ENCODE data around the gene MACROD2.

MACROD2 gene

DNA sequence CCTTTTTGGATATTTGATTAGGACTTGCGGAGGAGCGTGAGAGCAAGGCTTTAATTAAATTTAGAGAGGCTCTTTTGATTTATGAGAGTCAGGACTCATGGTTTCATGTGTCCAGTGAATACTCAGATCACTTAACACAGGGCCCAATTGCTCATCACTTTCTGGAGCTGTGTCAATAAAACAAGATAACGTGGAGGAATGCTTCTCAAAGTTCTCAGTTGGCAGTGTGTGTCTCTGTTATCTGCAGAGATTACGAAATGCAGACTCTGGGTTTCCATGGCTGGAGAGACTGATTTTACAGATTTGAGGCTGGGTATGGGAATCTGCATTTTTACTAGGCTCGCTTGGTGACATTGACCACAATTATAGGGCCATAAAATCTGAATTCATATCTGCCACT lies 677.8 kb downstream of the MACROD2 start:
- no peak for DNase-seq

DNA sequence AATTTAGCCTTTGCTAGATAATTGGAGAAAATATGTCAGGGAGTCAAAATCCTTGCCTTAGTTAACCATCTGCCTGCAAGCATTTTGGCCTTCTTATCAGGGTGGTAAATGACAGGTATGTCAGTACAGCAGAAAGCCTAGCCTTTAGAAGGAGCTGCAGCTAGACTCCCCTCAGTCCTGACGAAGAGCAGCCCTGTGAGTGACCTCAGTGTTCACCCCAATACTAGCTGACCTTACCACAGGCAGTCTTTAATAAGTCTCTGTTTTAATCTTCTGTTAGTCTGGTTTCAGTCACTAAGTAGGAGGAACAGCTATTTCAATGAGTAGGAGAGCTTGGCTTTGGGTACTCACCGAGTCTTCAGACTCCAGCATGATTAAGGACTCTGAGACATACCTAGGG lies 682.1 kb downstream of the MACROD2 start:
- DNase-seq, result no peak

DNA sequence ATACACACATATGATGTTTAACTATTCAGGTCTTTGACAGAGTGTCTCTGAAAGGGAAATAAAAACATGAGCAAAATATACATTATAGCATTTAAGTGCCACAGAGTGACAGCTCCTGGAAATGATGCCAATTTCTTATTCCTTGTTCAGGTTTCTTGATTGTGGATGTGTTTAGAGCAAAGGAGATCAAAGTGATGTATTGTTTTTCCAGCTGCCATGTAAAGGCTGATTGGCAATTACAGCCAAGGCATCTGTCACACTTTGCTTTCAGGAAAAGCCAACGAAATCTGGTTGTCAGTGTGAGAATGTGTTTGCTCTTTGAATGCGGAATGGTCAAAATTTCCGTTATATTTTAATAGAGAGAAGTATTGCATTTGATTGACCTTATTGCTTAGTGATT lies 689.9 kb downstream of the MACROD2 start:
- DNase-seq, result no peak

DNA sequence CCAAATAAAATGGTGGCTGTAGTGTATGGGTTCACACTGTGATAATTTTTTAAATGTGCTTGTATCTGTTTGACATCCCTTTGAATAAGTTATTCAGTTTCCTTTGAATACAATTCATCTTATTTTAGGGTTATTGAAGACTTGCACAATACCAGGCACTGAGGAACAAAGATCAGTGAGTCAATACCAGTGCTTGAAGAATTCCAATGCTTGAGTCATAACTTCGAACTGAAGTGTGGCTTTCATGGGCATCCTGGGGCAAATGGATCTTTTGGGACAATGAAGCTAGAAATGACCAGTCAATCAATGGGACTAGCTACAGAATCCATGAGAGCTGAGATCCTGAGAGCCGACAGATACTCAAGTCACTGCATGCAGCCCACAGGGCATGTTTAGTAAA lies 692.0 kb downstream of the MACROD2 start:
- DNase-seq, result no peak

DNA sequence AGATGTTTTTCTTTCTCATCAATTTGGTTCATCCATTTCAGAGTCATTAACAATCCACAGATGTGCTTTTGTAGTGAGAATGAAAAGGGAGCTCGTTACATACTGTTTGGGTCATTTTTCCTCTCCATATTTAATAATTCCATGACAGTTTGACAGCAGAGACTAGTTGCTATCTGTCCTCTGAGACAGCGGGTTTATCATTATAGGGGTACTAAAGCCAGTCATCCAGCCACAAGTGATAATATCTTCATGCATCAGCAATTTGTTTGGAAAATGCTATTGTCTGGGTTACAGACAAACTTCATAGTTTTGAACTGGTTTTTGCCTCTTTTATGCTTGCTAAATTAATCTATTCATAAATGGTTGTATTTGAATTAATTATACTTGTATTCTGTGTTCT lies 692.7 kb downstream of the MACROD2 start:
- no peak for DNase-seq

DNA sequence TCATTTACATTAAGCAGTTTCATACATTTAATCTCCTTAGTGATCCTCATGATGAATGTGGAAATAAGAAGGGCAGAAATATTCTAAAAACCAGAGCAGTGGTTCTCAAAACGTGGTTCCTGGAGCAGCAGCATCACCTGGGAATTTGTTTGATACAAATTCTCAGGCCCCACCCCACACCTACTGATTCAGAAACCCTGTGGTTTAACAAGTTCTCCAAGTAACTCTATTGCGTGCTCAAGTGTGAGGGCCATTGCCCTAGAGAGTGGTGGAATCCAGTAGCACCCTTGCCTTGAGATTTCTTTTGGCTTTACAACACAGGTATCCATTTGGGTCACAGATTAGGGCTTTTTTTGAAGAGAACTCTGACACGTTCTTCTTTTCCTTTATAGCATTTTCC lies 696.7 kb downstream of the MACROD2 start:
- no peak for DNase-seq

DNA sequence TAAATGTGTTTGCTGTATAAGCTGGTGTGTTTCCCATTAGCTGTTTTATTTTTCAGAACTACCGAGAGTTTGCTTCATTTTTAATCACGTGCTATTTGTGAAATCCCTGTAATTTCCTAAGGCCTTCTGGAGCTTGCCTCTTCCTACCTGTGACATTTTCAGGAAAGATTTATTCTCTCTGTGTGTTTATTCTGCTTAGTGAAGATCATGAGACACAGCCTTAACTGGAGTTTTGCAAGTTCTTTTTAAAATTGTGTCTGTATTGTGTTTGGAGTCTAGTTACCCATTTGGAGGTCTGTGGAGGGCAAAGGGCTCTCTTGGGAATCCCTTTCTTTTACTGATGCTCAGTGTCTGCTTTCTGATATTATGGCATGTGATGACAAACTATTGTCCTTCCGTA lies 701.2 kb downstream of the MACROD2 start:
- DNase-seq, result no peak

DNA sequence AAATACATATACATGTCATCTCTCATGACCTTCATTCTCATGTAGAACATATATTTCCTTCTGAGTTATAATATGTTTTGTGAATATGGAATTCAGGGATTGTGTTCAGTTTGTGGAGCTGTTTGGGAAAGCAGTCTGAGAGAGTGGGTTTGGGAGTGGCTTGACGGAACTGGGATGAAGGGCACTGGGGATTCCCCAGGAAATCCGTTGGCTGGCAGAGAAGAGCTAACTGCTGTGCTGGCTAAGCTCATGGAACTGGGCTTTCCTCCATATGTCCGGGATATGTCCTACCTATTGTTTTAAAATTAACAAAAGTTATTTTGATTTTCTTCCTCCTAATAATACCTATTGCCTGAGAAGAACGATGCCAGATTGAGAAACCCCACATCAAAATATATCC lies 701.6 kb downstream of the MACROD2 start:
- DNase-seq, result no peak

DNA sequence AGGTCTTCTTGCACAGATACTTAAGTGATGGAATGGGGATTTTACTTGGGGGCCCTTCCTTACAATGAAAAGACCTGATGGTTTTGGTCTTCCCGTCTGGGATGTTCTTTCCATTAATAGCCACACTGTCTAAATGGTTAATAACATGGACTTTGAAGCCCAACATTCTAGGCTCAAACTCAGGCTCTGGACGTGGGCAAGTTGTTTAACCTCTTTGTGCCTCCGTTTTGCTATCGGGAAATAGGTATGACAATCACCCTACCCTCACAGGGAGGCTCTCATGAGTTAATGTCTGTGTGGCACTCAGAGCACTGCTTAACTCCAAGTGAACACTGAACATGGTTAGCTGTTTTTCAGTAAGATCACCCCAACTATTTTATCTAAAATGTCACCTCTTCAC lies 702.8 kb downstream of the MACROD2 start:
- DNase-seq, result no peak

DNA sequence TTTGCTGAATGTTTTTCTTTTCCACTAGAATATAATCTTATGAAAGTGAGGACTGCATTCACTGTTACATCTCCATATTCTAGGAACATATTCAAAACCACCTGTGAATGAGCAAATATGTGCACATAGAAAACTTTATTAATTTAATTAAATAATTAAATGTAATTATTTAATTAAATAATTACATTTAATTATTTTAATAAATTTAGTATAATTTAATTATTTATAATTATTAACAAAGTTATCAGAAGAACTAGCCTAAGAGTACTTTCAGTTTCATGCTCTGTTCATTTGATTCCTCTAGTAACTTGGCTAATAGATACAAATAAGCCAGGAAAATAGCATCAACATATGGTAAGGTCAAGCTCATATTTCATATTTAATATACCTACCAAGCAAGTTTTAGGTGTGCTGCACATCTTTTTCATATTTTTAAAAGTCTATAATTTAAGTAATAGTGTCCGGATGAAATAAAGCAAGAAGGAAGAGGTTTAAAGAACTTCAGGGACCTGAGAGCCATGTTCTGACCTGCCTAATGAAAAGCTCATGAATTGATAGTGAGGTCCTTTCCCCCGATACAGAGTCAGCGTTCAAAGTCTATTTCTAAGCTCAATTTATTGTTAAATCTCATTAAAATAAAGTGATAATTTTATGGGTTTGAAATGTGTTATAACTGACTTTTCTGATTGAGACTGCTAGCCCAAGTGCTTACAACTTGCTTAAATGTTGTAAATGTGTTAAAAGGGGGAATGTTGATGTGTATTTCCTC lies 703.5 kb downstream of the MACROD2 start:
- no peak for DNase-seq

DNA sequence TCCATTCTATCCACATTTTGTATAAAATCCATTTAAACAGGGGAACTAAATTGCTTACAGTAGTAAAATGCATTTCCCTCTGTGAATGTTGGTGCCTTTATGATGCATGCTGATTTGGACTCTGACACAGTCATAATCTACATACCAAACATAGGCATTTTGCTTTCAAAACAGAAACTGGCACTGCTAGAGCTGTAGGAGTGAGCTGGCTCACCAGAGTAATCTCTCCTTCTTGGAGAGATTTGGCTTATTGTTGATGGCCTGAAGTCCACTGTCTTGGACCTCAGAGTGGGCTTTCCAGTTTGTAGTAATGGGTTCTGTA lies 705.3 kb downstream of the MACROD2 start:
- DNase-seq, result no peak

DNA sequence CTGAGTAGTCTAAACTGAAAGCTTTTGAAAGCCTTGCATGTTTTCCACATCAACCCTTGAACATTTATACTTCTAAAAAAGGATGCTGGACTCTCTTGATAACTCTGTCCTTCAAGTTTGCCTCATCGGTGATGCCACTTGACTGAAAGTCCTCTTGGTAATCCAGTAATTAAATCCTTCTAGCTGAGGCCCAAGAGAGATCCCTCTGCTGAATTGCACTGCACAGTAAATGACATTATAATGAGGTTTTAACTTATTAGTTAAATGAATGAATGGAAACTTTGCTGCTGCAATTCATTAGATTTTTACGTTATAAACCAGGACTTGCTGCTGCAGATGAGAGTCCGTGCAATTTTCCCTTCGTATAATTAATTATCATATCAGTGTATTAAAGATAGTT lies 706.0 kb downstream of the MACROD2 start:
- no peak for DNase-seq

DNA sequence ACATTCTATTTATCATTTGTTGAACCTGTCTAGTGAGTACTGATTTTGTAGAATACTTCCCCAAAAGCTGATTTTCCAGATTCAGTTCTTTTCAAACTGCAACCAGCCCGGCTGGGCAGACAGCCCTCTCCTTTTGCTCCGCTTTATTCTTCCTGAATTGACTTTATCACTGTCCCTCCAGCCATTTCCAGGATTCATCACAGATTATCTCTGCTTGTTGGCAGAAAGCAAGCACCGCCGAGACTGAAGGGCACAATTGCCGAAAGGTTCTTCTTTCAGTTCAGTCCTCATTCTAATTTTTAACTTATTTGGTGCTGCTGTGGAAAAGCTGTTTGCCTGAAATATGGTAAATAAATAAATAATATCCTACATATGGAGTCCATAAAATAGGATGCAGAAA lies 711.2 kb downstream of the MACROD2 start:
- DNase-seq, result no peak

DNA sequence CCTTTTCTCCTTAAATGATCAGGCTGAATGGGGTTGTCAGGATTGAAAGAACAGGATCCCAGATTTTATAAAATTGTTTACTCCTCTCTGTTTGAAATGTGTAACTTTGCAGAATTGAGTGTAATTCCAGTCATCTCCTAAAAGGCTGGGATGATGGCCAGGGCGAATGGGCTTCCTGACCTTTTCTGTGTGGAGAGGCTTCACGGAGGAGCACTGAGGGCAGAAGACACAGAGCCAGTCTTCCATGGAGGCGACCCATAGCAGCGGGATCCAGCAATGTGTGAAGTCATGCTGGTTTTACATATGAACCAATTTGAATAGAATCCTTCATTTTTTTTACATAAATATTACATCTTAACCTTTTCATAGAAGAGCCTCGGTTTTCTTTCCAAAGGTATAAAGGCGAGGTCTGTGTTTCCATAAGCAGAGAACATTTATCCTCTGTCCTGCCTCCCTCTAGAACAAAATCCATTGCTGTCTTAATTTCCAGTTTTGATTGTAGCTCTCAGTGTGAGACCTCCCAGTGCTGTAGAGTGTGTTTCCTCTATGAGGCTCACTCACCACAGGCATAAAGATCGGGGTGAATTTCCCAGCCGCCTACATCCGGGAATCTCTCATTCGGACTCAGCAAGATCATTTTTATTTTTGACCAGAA lies 711.8 kb downstream of the MACROD2 start:
- DNase-seq, result no peak

DNA sequence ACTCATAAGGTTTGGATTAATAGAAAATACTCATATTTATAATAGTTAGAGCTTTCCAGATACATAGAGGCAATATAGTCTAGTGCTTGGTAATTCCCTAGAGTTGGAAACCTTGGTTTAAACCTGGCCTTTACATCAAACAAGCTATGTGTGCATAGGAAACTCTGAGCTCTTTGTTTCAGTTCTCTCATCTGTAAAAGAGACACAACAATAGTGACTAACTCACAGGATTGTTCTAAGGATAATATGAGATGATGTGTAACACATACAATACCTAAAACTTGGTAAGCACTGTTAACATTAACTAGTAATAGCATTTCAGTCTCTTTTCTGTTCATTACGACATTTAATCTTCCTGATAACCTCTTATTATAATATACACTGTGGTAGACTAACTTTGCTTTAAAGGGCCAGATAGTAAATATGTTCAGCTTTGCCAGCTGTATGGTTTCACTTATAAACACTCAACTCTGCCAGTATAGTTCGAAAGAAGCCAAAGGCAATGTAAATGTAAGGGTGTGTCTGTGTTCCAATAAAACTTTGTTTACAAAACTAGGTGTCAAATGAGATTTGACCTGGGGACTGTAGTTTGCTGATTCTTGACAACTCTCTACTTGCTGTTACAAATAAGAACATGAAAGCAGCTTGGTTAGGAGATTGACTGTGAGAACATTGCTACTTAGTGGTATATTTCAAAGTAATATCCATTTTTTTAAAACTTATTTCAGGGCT lies 712.7 kb downstream of the MACROD2 start:
- no peak for DNase-seq

DNA sequence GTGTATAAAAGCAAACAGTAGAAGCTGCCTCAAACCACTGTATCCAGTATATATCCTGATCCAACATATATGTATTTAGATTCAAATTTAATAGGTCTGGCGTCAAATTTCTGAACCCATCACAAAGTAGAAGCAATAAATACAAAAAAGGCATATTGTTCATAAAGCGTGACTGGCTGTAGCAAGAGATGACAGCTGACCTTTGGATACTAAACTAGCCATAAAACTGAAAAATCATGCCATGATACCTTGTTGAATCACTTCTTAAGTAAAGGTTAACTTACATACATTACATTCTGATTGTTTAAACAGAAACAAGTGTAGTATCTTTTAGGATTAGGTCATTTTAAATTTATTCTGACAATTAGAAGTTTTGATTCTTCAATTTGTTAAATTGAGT lies 714.1 kb downstream of the MACROD2 start:
- DNase-seq, result no peak

DNA sequence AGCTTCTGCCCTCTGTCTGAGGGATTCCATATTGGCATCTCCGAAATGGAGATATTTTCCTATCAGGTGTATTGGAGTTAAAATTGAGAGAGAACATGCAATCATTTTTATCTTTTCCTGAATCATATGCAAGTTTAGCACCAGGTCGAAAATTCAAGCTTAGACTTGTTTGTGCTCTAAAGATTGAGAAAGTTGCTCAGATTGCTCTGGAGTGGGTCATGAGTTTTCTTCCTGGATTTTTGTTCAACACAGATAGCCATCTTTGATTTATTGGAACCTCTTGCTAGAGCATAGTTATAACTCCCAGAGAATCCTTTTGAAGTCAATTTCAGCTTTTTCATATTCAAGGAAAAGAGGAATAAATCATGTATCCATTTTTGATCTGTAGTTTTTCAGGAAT lies 715.6 kb downstream of the MACROD2 start:
- no peak for DNase-seq

DNA sequence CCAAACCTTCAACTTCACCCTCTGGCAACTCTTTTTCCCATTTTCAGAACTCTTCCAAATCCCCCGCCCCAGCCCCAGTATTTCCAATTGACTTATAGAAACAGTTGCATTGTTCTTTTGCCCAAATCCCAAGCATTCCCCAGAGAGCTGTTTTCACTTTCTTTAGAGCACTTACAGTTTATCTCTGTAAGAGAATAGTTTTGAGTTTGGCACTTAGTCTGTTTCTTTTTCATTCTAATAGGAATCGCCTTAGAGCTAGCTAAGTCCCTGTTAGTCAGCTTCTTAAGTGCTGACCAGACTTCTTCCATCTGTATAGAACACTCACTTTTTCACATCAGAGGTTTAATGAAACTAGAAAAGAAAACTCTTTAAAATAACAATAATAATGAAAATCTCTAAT lies 716.3 kb downstream of the MACROD2 start:
- no peak for DNase-seq

DNA sequence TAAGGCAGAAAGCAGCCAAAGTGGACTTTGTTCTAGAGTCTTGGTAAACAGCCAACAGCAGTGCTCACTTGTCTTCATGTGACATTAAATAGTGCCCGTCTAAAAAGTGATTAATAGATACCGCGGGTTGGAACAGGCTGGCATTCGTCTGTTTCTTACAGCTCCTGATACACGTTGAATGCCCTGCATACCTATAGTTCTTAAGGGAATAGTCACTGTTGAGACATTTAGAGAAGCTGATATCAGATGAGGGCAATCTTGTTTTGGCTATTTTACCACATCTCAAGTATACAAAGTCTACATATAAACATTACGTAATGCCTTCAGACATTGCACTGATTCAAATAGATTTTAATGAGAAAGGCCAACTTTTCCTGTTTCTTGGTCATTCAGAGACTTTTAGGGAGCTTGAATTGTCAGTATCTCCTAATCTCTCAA lies 717.0 kb downstream of the MACROD2 start:
- no peak for DNase-seq

DNA sequence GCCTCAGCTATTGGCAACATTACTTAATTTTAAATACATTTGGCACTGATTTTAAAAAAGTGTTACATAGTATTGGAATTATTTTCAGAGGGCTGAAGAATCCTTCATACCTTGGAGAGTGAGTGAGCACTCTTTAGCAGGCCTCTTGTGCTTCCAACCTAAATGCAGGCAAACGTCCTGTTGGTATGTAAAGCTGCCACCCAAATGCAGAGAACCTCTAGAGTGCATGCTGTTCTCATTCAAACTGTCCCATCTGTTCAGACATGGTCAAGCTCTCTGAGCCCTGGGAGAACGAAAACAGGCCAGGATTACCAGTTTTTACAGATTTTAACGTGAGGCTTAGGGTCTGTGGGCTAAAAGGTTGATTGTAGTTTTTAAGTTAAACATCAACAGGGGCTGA lies 720.1 kb downstream of the MACROD2 start:
- no peak for DNase-seq

DNA sequence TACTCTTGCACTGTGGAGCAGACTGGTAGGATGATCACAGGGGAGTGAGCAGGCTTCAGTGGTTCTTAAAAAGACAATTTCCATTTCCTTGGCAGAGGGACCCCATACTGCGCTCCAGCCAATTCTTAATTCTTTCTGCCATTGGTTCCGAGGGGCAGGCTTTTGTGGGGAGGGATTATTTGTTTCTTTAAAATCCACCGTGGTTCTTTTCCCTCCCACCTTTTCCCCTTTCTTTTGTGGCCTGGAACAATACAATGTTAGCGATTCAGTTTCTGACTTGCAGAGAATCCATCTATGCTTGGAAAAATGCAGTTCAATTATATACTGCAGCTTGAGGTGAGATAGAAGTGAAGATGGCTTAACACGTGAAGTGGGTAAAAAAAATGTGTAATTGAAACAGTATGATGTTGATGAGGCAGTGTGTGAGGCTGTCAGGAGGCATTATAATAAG lies 721.1 kb downstream of the MACROD2 start:
- DNase-seq, result no peak

DNA sequence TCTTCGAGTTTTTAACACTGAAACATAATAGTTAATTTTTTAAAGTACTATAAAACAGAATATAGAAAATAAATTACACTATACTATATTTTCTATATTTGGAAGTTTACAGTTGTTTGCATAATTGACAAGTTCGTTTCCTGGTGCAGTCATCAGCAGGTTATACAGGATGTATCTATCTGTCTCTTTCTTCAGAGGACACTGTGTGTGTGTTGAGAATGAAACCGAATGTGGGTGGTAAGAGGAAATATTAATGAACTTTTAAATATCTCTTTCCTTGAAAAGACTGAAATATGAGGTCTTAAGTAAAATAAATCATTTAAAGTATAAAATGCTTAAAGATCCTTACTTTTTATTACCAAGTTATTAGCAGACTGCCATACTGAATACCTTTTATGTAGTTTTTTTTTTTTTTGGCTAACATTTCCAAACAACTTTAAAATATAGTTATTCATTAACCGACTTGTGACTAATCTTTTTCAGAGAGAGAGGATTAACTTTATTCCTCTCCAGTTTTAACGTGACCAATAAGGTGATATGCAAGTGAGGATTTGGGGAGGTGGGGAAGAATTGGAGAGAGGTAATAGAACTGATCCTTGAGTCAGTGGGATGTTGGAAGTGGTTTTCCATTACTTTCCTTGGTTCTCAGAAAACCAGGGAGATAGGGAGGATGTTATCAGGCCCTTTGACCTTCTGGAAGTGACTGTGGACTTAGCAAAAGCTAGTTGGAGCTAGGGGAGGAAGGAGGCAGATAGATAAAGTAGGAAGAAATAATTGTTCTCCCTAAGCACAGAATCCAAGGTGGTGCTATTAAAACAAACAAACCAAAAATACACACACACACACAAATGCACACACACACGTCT lies 722.1 kb downstream of the MACROD2 start:
- no peak for DNase-seq

DNA sequence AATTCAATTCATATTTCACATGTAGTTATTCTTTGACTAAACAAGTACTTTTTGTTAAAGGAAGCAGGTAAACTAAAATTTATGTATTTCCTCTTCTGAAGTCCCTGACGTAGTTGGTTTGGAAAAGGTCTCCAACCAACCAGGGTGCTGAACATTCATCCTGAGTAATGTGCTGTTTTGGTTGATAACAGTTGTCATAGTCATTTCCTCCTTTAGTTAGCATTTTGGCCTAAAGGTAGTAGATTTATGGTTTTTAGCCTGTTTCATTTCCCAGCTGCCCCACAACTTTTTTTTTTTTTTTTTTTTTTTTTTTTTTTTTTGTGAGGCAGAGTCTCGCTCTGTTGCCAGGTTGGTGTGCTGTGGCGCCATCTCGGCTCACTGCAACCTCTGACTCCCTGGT lies 724.9 kb downstream of the MACROD2 start:
- no peak for DNase-seq

Measured in central memory CD4-positive, alpha-beta T cell (primary cell).